ENCODE measurements around the gene PARP3.

Gene PARP3

GRCh38 chr3:51975852-51976549 lies 33.8 kb downstream of the PARP3 start:
- no peak for TF ChIP-seq GATA2 (IDR thresholded peaks at IDR 0.05; ENCODE audit: low read depth, low read length)
- no peak for TF ChIP-seq GATA3 (IDR thresholded peaks at IDR 0.05; ENCODE audit: low read depth, low read length)

DNA sequence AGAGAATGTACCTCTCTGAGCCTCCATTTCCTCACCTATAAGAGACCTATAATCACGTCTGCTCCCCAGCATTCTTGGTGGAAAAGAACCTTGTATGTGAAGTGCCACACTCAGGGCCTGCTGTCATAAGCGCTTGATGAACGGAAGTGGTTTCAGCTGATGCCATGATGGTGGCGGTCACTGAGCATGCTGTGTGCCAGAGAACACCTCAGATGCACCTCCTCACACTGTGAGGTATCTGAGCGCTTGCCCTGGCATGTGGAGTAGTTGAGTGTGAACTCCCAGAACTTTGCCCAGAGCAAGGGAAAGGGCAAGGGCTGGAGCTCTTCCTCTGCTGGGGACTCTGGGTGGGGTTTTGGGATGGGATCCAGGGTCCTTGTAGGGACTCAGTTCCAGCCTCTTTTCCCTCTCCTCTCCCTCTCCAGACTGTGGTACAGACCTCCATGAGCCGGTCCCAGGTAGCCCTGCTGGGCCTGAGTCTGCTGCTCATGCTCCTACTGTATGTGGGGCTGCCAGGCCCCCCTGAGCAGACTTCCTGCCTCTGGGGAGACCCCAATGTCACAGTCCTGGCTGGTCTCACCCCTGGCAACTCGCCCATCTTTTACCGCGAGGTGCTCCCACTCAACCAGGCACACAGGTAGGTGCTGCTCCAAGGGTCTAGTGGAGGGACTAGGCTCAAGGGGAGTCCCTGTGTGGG lies 35.4 kb downstream of the PARP3 start:
- TF ChIP-seq GATA3 (IDR thresholded peaks at IDR 0.05; ENCODE audit: low read depth, low read length), result no peak
- TF ChIP-seq GATA2 (IDR thresholded peaks at IDR 0.05; ENCODE audit: low read depth, low read length), result no peak

GRCh38 chr3:51978143-51978502 lies 36.0 kb downstream of the PARP3 start:
- TF ChIP-seq GATA2 (IDR thresholded peaks at IDR 0.05; ENCODE audit: low read depth, low read length) (no peak), GATA3 (IDR thresholded peaks at IDR 0.05; ENCODE audit: low read depth, low read length) (no peak)

- TF ChIP-seq GATA3 (IDR thresholded peaks at IDR 0.05; ENCODE audit: low read depth, low read length) (no peak), GATA2 (IDR thresholded peaks at IDR 0.05; ENCODE audit: low read depth, low read length) (no peak)
Observed at GRCh38 chr3:51980253-51980652, 38.1 kb downstream of the PARP3 start.

DNA sequence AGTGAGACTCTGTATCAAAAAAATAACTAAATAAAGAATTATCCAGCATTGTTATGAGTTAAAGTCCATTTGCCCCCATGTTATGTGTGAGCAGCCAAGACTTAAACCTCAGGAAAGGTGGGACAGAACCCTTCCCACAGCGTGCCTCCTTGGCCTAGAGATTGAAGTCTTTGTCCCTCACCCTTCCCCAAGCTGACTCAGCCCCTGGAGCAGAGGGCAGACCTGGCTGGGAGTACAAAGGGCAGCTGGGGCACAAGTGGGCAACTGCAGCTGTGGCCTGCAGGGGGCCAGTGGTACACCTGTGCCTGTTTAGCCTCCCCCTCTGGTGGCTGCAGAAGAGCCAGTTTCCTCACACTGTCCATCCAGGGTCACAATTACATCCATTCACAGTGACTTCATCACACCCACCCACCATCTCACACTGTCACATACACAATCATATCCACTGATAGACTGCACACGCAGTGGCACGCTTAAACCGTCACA lies 40.2 kb downstream of the PARP3 start:
- no peak for TF ChIP-seq GATA2 (IDR thresholded peaks at IDR 0.05; ENCODE audit: low read depth, low read length)

- TF ChIP-seq GATA2 (IDR thresholded peaks at IDR 0.05; ENCODE audit: low read depth, low read length) (peak; percentile 50; the same call in 1 of the 2 replicates), GATA3 (IDR thresholded peaks at IDR 0.05; ENCODE audit: low read depth, low read length) (no peak)
Observed at GRCh38 chr3:51982838-51983577, 40.8 kb downstream of the PARP3 start, which contains the start of gene ACY1. TSS of gene ACY1 (plus strand) at chr3:51983535. CDS start at chr3:51984065, 530 bp downstream.

DNA sequence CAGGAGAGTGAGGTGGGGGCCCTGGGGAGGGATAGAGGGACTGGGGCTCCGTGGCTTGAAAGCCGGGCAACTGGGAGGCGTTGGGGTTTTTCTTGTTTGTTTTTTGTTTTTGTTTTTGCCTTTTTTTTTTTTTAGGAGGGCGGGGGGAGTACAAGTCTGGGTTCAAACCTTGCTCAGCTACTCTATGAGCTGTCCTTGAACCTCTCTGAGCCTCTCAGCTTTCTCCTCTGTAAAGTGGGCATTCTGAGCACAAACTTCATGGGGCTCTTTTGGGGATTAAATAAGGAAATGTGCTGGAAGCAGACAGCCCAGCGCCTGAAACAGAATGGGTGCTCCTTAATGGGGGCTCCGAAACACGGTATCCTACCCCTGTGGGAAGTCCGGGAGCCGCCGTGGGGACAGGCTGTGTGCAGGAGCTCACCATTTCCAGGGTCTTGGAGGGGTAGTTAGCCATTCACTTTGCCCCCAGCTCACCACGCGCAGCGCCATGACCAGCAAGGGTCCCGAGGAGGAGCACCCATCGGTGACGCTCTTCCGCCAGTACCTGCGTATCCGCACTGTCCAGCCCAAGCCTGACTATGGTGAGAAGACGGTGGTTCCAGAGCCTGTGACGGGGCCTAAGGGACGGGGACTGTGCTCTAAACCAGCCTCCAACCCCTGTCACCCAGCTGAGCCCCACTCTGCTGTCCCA lies 41.6 kb downstream of the PARP3 start:
- TF ChIP-seq GATA3 (IDR thresholded peaks at IDR 0.05; ENCODE audit: low read depth, low read length) (no peak), GATA2 (IDR thresholded peaks at IDR 0.05; ENCODE audit: low read depth, low read length) (no peak)

- TF ChIP-seq GATA2 (IDR thresholded peaks at IDR 0.05; ENCODE audit: low read depth, low read length) (no peak), GATA3 (IDR thresholded peaks at IDR 0.05; ENCODE audit: low read depth, low read length) (no peak)
Observed at GRCh38 chr3:51984269-51984647, 42.1 kb downstream of the PARP3 start.

DNA sequence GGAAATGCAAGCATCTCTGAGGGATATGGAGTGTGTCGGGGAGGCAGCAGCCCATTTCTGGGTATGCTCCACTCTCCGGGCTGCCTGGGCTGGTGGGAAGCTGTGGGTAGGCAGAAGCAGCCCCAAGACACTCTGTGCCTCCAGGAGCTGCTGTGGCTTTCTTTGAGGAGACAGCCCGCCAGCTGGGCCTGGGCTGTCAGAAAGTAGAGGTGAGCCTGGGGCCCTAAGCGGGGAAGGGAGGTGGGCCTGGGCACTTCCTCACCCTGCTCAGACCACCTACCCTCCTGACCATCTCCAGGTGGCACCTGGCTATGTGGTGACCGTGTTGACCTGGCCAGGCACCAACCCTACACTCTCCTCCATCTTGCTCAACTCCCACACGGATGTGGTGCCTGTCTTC lies 42.9 kb downstream of the PARP3 start:
- TF ChIP-seq GATA2 (IDR thresholded peaks at IDR 0.05; ENCODE audit: low read depth, low read length), result no peak
- no peak for TF ChIP-seq GATA3 (IDR thresholded peaks at IDR 0.05; ENCODE audit: low read depth, low read length)

DNA sequence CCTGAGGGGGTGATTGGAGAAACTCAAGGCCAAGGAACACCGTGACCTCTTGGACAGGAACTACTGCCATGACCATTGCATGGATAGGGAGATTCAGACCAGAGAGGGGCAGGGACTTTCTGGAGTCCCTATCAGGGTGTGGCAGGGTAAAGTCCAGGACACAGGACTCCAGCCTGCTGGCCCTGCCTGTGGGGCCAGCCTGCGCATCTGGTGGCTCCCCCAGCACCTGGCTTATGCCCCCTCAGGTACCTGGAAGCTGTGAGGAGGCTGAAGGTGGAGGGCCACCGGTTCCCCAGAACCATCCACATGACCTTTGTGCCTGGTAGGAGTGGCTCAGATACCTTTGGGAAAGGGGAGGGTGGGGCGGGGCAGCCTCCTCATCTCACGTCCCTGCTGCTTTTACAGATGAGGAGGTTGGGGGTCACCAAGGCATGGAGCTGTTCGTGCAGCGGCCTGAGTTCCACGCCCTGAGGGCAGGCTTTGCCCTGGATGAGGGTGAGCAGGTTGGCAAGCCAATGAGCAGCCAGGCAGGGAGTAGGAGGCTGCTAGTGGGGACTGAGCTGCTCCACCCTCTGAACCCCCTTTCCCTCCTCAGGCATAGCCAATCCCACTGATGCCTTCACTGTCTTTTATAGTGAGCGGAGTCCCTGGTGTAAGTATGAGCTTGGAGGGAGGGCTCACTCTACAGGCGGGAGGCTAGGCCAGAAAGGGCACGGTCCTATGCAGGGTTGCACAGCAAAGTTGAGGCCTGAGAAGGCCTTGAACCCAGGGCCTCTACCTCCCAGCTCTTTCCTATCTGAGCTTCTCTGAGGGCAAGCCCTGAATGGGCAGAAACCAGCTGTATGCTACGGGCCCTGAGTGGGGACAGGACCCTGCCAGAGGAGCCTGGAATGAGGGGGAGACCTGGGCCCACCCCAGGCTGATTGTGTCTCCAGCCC lies 44.1 kb downstream of the PARP3 start:
- no peak for TF ChIP-seq GATA3 (IDR thresholded peaks at IDR 0.05; ENCODE audit: low read depth, low read length)
- no peak for TF ChIP-seq GATA2 (IDR thresholded peaks at IDR 0.05; ENCODE audit: low read depth, low read length)

GRCh38 chr3:51987568-51987967 lies 45.4 kb downstream of the PARP3 start:
- TF ChIP-seq GATA3 (IDR thresholded peaks at IDR 0.05; ENCODE audit: low read depth, low read length), result no peak
- TF ChIP-seq GATA2 (IDR thresholded peaks at IDR 0.05; ENCODE audit: low read depth, low read length), result no peak

GRCh38 chr3:51988286-51989146 lies 46.4 kb downstream of the PARP3 start:
- TF ChIP-seq GATA3 (IDR thresholded peaks at IDR 0.05; ENCODE audit: low read depth, low read length), result no peak
- TF ChIP-seq GATA2 (IDR thresholded peaks at IDR 0.05; ENCODE audit: low read depth, low read length), result no peak

Measured in SH-SY5Y (cell line).